GM12865 (cell line): Measurements from ENCODE around the gene PDE4D.

Experiments used
- DNase-seq: peaks from one replicate; pipeline ENCODE4 v3.0.0; 2010; ENCODE audit warnings: low read depth
- H3K4me3 ChIP-seq: 2 replicates; pipeline ENCODE4 v1.5.1; 2011; ENCODE audit warnings: mild to moderate bottlenecking, low read depth, low read length, control low read depth
- TF ChIP-seq, protein P1 (sequence below): IDR thresholded peaks from 2 replicates; pipeline ENCODE4 v1.5.1; 2011; ENCODE audit warnings: low read length, control low read depth, low read depth, inconsistent platforms; ENCODE audit not compliant: insufficient read depth; ENCODE audit errors: missing control alignments

The PDE4D gene

GRCh38 chr5:59725392-59725767 lies 168.1 kb downstream of the PDE4D start:
- TF ChIP-seq, protein P1, sequence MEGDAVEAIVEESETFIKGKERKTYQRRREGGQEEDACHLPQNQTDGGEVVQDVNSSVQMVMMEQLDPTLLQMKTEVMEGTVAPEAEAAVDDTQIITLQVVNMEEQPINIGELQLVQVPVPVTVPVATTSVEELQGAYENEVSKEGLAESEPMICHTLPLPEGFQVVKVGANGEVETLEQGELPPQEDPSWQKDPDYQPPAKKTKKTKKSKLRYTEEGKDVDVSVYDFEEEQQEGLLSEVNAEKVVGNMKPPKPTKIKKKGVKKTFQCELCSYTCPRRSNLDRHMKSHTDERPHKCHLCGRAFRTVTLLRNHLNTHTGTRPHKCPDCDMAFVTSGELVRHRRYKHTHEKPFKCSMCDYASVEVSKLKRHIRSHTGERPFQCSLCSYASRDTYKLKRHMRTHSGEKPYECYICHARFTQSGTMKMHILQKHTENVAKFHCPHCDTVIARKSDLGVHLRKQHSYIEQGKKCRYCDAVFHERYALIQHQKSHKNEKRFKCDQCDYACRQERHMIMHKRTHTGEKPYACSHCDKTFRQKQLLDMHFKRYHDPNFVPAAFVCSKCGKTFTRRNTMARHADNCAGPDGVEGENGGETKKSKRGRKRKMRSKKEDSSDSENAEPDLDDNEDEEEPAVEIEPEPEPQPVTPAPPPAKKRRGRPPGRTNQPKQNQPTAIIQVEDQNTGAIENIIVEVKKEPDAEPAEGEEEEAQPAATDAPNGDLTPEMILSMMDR, result no peak
- DNase-seq, result no peak
- no peak overlapping the region for H3K4me3 ChIP-seq

DNA sequence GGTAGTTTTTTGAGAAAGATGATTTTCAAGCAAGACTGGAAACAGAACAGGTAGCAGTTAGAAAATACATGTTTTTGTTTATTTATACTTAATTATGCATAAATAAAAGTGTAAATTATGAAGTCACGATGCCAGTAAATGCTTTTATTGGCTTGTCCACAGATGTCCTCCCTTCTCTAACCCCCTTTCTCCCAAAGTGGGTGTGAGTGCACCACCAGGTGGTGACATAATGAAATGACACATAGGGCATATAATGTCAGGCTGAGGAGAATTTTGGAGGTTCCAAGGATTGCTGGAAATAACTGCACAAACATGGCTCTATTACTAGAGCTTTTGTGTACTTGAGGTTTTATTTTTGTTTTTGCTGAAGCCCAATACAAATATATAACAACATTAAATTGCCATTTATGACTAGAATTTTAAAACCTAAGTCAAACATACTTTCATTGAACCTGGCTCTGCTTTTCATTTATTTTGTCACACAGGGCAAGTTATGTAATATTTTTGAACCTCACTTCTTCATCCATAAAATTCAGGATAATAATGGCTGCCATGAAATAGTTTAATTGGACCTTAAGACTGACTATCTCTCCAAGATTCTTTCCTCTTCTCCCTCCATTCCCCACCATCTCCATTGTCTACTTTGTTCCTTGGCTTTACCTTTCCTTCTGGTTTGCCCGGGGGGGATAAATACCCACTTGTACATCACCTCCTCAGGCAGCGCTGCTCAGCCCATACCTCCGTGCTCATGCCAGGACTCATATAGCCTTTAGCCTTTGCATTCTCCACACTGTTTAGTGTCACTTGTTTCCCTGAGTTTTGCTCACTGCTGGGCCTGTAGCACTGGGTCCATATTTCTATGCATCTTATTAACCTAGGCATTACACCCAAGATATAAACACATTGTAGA lies 168.8 kb downstream of the PDE4D start:
- DNase-seq, result peak; percentile 61
- TF ChIP-seq, protein P1, result peak; percentile 75
- H3K4me3 ChIP-seq, result no peak overlapping the region

DNA sequence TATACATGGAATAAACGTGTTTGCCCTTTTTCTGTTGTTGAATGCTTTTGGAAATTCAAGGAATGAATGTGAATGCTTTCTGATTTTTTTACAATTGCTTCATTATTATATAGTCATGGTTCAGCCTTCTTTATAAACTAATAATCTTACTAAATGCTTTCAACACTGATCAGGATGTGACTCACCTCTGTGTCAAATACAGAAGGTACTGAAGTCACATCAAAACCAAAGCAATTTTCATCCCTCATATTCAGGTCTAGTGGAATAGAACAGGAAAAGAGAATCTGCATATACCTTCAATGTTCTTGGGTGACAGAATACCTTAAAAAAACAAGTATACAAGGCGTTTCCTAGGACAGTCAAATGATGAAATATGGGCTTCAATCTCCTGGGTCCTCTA lies 170.7 kb downstream of the PDE4D start:
- H3K4me3 ChIP-seq, result no peak overlapping the region
- DNase-seq, result no peak
- TF ChIP-seq, protein P1, result no peak

GRCh38 chr5:59721741-59722140 lies 171.8 kb downstream of the PDE4D start:
- H3K4me3 ChIP-seq, result no peak overlapping the region
- no peak for DNase-seq
- TF ChIP-seq, protein P1, result no peak

- no peak for DNase-seq
- no peak overlapping the region for H3K4me3 ChIP-seq
- TF ChIP-seq, protein P1, result no peak
Measured at GRCh38 chr5:59720063-59720462, 173.5 kb downstream of the PDE4D start.

DNA sequence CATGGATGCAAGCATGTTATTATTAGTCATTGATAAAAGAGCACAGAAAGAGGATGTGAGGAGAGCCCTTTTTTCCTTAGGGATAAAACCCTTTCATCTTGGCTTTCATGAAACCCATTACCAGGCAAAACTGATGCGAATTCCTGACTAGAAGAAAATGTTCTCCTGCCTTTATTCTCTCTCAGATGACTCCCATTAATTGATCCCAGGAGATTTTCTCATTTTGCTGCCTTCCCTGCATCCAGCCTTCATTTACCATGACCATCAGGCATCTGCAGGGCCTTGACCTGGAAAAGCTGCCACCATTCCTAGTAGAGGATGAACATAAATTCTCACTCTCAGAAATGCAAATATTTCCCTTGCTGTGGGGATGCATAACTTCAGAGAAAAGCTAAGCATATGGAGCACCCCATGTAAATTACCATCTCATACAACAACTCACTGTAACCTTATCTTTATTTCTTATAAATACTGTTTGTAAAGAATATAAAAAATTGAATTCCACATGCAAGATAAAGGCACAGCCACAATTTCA lies 176.5 kb downstream of the PDE4D start:
- no peak for DNase-seq
- TF ChIP-seq, protein P1, result no peak
- H3K4me3 ChIP-seq, result no peak overlapping the region

DNA sequence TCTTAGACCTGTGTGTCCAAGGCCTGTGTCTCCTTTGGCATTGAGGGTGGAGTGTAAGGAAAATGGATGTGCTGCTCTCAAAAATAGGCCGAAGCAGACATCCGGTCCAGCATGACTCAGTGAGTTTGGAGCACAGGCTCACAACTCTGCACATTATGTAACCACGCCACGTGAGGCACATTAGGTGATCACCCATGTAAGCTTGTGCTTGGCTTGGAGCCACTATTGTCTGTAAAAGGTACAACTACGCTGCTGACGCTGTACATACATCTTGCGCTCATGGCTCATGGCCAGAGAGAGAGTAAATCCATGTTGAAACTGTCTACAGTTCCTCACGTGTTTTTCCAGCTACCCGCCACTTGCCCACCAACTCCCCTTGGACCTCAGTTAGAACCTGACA lies 177.5 kb downstream of the PDE4D start:
- no peak for DNase-seq
- TF ChIP-seq, protein P1, result no peak
- no peak overlapping the region for H3K4me3 ChIP-seq
